ENCODE data around the gene UFL1.

DNA sequence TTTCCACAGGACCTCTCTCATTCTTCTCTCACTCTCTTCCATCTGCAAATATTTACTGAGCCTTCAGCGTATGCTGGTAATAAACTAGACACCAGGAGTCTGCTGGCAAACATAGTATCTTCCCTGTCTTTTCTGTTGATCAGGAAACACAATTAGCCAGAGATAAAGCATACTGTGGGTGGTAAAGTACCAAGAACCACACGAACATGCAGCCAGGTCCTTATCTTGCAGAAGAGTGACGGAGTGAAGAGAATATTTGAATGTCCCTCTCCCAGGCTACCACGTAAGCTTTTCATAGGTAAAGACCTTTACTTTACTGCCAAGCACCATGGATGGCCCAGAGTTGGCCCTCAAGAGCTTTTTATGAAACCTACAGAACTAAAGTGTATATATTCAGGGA is 54.6 kb downstream of the UFL1 start:
- TF ChIP-seq, protein P1, sequence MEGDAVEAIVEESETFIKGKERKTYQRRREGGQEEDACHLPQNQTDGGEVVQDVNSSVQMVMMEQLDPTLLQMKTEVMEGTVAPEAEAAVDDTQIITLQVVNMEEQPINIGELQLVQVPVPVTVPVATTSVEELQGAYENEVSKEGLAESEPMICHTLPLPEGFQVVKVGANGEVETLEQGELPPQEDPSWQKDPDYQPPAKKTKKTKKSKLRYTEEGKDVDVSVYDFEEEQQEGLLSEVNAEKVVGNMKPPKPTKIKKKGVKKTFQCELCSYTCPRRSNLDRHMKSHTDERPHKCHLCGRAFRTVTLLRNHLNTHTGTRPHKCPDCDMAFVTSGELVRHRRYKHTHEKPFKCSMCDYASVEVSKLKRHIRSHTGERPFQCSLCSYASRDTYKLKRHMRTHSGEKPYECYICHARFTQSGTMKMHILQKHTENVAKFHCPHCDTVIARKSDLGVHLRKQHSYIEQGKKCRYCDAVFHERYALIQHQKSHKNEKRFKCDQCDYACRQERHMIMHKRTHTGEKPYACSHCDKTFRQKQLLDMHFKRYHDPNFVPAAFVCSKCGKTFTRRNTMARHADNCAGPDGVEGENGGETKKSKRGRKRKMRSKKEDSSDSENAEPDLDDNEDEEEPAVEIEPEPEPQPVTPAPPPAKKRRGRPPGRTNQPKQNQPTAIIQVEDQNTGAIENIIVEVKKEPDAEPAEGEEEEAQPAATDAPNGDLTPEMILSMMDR (conservative IDR thresholded peaks at IDR 0.05; ENCODE audit: low read length), result no peak
- TF ChIP-seq EZH2phosphoT487 (IDR thresholded peaks at IDR 0.05; ENCODE audit: borderline replicate concordance), result no peak
